Esophagus (tissue), 2 donors: ENCODE results near the gene TCF7. TPM values are rescaled to one million over a fixed set of nuclear protein-coding genes. Genes with fewer than 3 reads are reported as not detected.

ENCODE experiments used
- H3K27ac ChIP-seq, 2 donors: one replicate each; pipeline ENCODE4 v1.5.1; 2013; ENCODE audit warnings: low read depth in 2 of 2, mild to moderate bottlenecking in 2 of 2, inconsistent platforms in 1 of 2, low read length in 1 of 2, moderate library complexity in 1 of 2
- H3K27me3 ChIP-seq, 2 donors: one replicate each; pipeline ENCODE4 v1.6.1; 2013; ENCODE audit warnings: low read length in 2 of 2, control low read depth in 1 of 2, mild to moderate bottlenecking in 1 of 2; ENCODE audit not compliant: insufficient read depth in 2 of 2, control insufficient read depth in 1 of 2
- H3K36me3 ChIP-seq, 2 donors: one replicate each; pipeline ENCODE4 v1.6.1; 2013; ENCODE audit warnings: low read length in 1 of 2; ENCODE audit not compliant: control insufficient read depth in 2 of 2, insufficient read depth in 2 of 2
- H3K4me1 ChIP-seq, 2 donors: one replicate each; pipeline ENCODE4 v1.6.1; 2013; ENCODE audit warnings: low read length in 1 of 2; ENCODE audit not compliant: control insufficient read depth in 2 of 2, insufficient read depth in 2 of 2
- H3K4me3 ChIP-seq, 2 donors: one replicate each; pipeline ENCODE4 v1.5.1; 2013; ENCODE audit warnings: low read length in 2 of 2, mild to moderate bottlenecking in 2 of 2, low read depth in 1 of 2, moderate library complexity in 1 of 2
- H3K9me3 ChIP-seq, 2 donors: one replicate each; pipeline ENCODE4 v1.6.1; 2013; ENCODE audit warnings: mild to moderate bottlenecking in 2 of 2, low read depth in 1 of 2, low read length in 1 of 2, moderate library complexity in 1 of 2; ENCODE audit not compliant: control insufficient read depth in 2 of 2, insufficient read depth in 1 of 2
- WGBS, 2 donors: extraction: QIAGEN DNeasy Blood & Tissue Kit; methylation state at CpG; one replicate each; pipeline ENCODE4 v1.1.7; 2013; 5-methylcytosine and 5-hydroxymethylcytosine counted together
- polyA plus RNA-seq, 2 donors: library from polyadenylated mRNA; stranded (reverse); fragments of 200-250 nt; gene quantifications; one replicate each; pipeline ENCODE4 v1.2.3, GENCODE V29; 2013
- donor health status: healthy with polysubstance abuse.
- donor health status: Bipolar disorder and iron deficiency.

The TCF7 gene
- polyA plus RNA-seq, 2 donors = 2.4 to 2.7 TPM

GRCh38 chr5:134119720-134120119 lies 5.2 kb downstream of the TCF7 start:
- no peak overlapping the region for H3K27ac ChIP-seq
- peaks cover 0 to 2% of the 10 kb centered on the region in 2 donors for H3K36me3 ChIP-seq
- no peaks in the 10 kb centered on the region for H3K27me3 ChIP-seq
- WGBS, 2 donors = 80% methylated on average over 12 of the region's 12 CpGs
- H3K9me3 ChIP-seq = no peaks in the 10 kb centered on the region
- H3K4me1 ChIP-seq = peaks cover 0 to 2% of the 10 kb centered on the region in 2 donors
- H3K4me3 ChIP-seq = no peak overlapping the region

- no peaks in the 10 kb centered on the region for H3K9me3 ChIP-seq
- H3K4me3 ChIP-seq = no peak overlapping the region
- 87 to 90% methylated on average over 17 of the region's 17 CpGs for WGBS, 2 donors
- no peaks in the 10 kb centered on the region for H3K27me3 ChIP-seq
- peaks cover 0 to 2% of the 10 kb centered on the region in 2 donors for H3K36me3 ChIP-seq
- H3K27ac ChIP-seq = no peak overlapping the region
- peaks cover 5 to 6% of the 10 kb centered on the region in 2 donors for H3K4me1 ChIP-seq
Measured at GRCh38 chr5:134120386-134121138, 6.1 kb downstream of the TCF7 start.

- Histone ChIP-seq H3K36me3 (peaks cover 0 to 2% of the 10 kb centered on the region in 2 donors), H3K4me1 (peaks cover 8% of the 10 kb centered on the region in 2 donors), H3K4me3 (no peak overlapping the region), H3K27me3 (no peaks in the 10 kb centered on the region), H3K9me3 (no peaks in the 10 kb centered on the region), H3K27ac (no peak overlapping the region)
- 75 to 80% methylated on average over 3 of the region's 3 CpGs for WGBS, 2 donors
Measured at GRCh38 chr5:134122530-134122929, 8.0 kb downstream of the TCF7 start.

GRCh38 chr5:134123360-134123759 lies 8.9 kb downstream of the TCF7 start:
- H3K27me3 ChIP-seq = no peaks in the 10 kb centered on the region
- peaks cover 0 to 4% of the 10 kb centered on the region in 2 donors for H3K36me3 ChIP-seq

GRCh38 chr5:134124289-134125038 lies 10.0 kb downstream of the TCF7 start:
- H3K27ac ChIP-seq = no peak overlapping the region
- no peaks in the 10 kb centered on the region for H3K9me3 ChIP-seq
- no peak overlapping the region for H3K4me3 ChIP-seq
- no peaks in the 10 kb centered on the region for H3K27me3 ChIP-seq
- 71 to 75% methylated on average over 8 of the region's 8 CpGs for WGBS, 2 donors
- peaks cover 14 to 16% of the 10 kb centered on the region in 2 donors for H3K4me1 ChIP-seq
- H3K36me3 ChIP-seq = peaks cover 0 to 4% of the 10 kb centered on the region in 2 donors

More at GRCh38 chr5:134123360-134123759, 8.9 kb downstream of the TCF7 start:
- no peak overlapping the region for H3K27ac ChIP-seq
- no peak overlapping the region for H3K4me3 ChIP-seq
- WGBS, 2 donors = 82 to 91% methylated on average over 6 of the region's 6 CpGs
- H3K9me3 ChIP-seq = no peaks in the 10 kb centered on the region
- peaks cover 13% of the 10 kb centered on the region in 2 donors for H3K4me1 ChIP-seq

- 31 to 39% methylated on average over 14 of the region's 14 CpGs for WGBS, 2 donors
- Histone ChIP-seq H3K4me3 (no peak overlapping the region), H3K9me3 (no peaks in the 10 kb centered on the region), H3K36me3 (peaks cover 0 to 7% of the 10 kb centered on the region in 2 donors), H3K27me3 (no peaks in the 10 kb centered on the region), H3K27ac (peak overlapping the region; percentile 14 to 37), H3K4me1 (peaks cover 14 to 20% of the 10 kb centered on the region in 2 donors)
Measured at GRCh38 chr5:134125039-134126015, 10.8 kb downstream of the TCF7 start.

- 45 to 48% methylated on average over 15 of the region's 15 CpGs for WGBS, 2 donors
- Histone ChIP-seq H3K4me3 (no peak overlapping the region), H3K9me3 (no peaks in the 10 kb centered on the region), H3K27ac (peak overlapping the region in 1 of 2 donors; percentile 39), H3K4me1 (peaks cover 14 to 20% of the 10 kb centered on the region in 2 donors), H3K36me3 (peaks cover 0 to 6% of the 10 kb centered on the region in 2 donors), H3K27me3 (no peaks in the 10 kb centered on the region)
Measured at GRCh38 chr5:134127376-134127861, 12.9 kb downstream of the TCF7 start.

GRCh38 chr5:134127988-134128647 lies 13.6 kb downstream of the TCF7 start:
- Histone ChIP-seq H3K9me3 (no peaks in the 10 kb centered on the region), H3K27me3 (no peaks in the 10 kb centered on the region), H3K36me3 (peaks cover 0 to 6% of the 10 kb centered on the region in 2 donors), H3K4me1 (peaks cover 14 to 20% of the 10 kb centered on the region in 2 donors), H3K27ac (no peak overlapping the region), H3K4me3 (no peak overlapping the region)
- WGBS, 2 donors = 72 to 79% methylated on average over 18 of the region's 18 CpGs
